Kidney glomerular epithelial cell (primary cell): ENCODE results near the gene GRIA4.

Source experiments
- DNase-seq: peaks from one replicate; lab custom pipeline; 2025; lab: John Stamatoyannopoulos, UW

Gene GRIA4

GRCh38 chr11:105639527-105639926 lies 29.7 kb downstream of the GRIA4 start:
- no peak for DNase-seq

GRCh38 chr11:105641433-105641832 lies 31.6 kb downstream of the GRIA4 start:
- DNase-seq: no peak

DNA sequence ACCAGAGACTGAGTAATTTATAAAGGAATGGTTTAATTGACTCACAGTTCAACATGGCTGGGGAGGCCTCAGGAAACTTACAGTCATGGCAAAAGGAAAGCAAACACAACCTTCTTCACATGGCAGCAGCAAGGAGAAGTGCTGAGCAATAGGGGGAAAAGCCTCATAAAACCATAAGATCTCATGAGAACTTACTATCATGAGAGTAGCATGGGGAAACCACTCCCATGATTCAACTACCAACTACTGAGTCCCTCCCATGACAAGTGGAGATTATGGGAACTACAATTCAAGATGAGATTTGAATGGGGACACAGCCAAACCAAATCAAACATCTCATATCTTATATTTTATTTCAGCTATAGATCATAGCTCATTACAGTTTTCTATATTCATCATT lies 33.0 kb downstream of the GRIA4 start:
- DNase-seq: no peak

DNA sequence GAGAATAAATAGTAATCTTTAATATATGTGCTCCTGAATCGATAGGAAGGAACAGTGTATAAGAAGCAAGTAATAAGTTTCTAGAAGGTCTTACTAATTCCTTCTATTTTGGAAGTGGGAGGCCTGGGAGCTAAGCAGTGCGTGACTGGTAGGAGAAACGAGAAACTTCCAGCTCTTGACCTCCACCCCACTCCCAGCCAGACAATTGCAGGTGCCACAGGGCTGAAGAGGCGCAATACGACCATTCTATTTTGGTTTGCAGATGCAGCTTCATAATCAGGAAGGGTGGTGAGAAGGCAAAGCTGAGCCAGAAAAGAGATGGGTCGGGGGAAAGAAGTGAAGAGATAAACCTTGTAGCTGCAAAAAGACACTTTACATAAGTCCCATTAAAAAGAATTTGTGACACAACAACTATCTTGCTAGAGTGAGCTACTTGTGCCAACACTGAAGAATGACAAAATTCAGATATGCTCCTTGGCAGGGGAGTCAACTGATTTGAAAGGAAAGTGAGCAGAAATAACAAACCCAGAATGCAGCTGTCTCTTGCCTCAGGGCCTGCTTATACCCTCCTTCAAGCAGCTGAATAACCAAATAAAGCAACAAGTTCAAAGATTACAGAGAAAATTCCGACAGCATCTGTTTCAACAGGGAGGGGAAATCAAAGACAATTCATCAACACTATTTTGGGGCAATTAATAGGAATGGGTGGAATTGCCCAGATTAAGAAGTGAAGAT lies 35.1 kb downstream of the GRIA4 start:
- no peak for DNase-seq

DNA sequence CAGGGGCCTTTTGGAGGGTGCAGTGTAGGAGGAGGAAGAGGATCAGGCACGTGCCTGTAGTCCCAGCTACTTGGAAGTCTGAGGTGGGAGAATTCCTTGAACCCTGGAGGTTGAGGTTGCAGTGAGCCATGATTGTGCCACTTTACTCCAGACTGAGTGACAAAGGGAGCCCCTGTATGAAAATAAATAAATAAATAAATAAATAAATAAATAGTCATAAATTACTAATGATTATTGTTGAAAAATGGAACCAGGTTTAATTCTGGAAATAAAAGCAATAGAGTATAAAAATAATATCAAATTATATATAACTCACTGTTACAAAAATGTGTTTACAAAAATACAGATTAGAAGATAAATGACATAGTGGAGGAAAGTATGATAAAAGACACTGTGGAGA lies 37.9 kb downstream of the GRIA4 start:
- no peak for DNase-seq

- DNase-seq: no peak
Measured at GRCh38 chr11:105648762-105649161, 38.9 kb downstream of the GRIA4 start.

- no peak for DNase-seq
Measured at GRCh38 chr11:105665281-105665680, 55.4 kb downstream of the GRIA4 start.

GRCh38 chr11:105667441-105667840 lies 57.6 kb downstream of the GRIA4 start:
- DNase-seq: no peak

DNA sequence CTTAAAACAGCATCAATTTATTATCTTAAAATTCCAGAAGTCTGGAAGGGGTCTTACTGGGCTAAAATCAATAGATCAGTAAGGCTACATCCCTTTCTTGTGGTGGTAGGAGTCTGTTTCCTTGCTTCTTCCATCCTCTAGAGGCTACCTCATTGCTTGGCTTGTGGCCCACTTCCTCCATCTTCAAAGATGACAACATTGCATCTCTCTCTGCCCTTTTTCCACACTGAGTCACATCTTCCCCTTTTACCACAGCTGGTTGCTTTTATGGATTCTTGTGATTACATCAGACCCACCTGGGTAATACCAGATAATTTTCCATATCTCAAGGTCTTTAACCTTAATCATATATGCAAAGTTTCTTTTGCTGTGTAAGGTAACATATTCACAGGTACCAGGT lies 60.9 kb downstream of the GRIA4 start:
- peak; percentile 7 for DNase-seq

- DNase-seq: peak; percentile 33
Measured at GRCh38 chr11:105673089-105673488, 63.2 kb downstream of the GRIA4 start.

DNA sequence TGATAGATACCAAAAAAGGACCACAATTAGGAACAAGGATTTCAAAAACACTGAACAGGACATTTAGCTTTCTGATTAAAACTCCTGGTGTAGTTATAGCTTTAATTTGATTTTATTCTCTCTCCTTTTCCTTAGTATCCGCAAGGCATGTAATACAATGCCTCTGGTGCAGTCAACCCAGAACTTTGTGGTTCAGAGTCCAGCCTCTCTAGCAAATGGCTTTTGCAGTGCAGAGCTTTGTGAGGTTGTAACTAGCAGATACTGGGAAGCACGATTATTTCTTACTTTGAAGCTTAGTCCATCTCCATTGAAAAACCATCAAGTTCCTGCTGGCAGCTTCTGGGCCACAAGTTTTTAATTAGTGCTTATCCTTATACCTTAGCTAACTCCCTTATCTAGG lies 79.8 kb downstream of the GRIA4 start:
- DNase-seq: peak; percentile 42

DNA sequence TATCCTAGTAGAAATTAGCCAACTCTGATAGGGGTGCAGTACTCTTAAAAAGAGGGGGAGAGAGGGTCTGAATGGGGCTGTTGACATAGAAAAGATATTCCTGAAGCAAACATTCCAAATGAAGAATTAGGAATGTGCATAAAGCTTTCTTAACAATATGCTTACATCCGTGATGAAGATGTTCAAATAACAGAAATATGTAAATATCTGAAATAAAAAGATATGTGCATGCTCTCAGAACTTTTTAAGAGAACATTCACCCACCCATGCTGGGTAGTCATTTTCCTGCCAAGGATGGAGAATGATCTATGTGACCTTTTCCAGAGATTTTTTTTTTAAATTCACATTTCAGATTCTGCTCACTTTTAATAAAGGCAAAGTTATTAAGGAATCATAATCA lies 80.6 kb downstream of the GRIA4 start:
- no peak for DNase-seq

GRCh38 chr11:105693075-105693759 lies 83.3 kb downstream of the GRIA4 start:
- no peak for DNase-seq

DNA sequence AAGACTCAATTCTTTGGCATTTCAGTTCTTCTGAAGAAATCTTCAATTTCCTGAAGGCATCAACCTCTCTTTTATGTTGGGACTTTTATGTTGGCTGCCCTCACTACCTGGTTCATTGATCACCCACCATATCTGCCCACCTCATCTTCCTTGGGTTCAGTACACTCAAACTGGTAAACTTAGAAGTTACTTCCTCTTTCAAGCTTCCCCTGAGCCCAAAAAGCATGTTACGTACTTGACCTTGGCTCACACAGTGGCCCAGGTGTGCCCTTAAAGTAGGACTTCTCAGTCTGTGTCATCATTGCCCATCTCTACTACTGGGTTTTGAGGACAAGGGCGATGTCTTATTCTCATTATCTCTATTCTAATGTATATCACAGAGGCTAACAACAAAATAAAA lies 86.1 kb downstream of the GRIA4 start:
- DNase-seq: no peak

DNA sequence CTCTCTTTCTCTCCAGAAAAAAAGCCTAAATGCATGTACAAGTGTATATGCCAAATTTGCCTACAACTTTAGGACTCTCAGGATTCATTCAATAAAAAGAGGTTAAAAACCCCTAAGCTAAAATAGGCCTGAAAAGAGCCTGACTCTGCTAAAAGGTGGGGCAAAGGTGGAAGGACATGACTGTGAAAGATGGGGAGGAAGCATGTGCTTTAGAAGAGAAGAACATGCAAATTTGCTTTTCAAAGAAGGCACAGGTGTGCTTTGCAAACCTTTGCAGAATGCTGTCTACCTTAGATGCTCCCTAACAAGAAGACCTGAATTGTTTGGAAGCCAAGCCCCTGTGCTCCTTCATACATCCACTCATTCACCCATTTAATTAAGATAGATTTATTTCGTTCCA lies 87.4 kb downstream of the GRIA4 start:
- no peak for DNase-seq

GRCh38 chr11:105699203-105699602 lies 89.3 kb downstream of the GRIA4 start:
- no peak for DNase-seq

DNA sequence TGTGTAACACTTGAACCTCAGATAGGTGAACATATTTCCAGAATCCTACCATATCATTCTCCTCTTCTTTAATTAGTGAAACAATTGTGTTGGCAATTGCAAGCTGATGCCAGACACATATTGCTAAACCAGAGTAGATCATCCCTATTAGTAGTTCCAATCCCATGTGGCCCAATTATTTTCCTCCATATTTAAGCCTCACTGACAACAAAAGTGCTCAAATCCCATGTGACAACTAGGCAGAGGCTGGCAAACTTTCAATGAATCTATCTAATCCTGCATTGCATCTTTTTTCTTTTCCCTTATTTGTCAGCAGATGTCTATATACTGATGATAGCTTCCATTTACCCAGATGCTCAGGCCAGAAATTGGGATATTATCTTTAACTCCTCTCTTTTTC lies 90.4 kb downstream of the GRIA4 start:
- DNase-seq: no peak

GRCh38 chr11:105701098-105701497 lies 91.2 kb downstream of the GRIA4 start:
- no peak for DNase-seq

DNA sequence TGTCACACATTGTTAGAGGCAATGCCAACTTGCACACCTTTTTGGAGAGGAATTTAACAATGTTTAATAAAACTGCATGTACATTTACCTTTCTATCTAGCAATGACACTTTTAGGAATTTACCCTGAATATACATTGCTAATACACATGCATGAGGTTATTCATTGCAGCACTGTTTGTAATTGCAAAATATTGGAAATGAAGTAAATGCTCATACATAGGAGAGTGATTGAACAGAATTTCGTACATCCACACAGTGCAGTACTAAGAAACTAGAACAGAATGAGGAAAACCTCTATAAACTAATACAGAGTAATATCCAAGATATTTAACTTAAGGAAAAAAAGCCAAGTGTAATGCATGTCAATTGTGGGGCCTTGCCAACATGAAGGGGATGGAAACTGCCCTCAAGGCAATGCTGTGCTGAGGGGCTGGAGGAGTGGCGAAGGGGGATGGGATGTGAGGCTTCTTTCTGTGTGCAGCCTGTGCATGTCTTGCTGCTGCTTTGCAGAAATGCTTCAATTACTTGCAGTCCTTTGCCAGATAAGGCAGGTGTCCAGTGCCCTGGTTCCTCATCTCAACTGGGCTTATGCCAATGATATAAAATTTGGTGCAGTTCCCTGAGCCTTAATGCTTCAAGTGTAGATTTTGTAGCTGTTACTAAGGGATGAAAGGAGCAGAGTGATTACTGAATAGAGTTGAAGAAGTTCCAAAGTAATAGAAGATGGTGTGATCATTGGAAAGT lies 96.1 kb downstream of the GRIA4 start:
- DNase-seq: no peak

- no peak for DNase-seq
Measured at GRCh38 chr11:105713106-105713505, 103.2 kb downstream of the GRIA4 start.

DNA sequence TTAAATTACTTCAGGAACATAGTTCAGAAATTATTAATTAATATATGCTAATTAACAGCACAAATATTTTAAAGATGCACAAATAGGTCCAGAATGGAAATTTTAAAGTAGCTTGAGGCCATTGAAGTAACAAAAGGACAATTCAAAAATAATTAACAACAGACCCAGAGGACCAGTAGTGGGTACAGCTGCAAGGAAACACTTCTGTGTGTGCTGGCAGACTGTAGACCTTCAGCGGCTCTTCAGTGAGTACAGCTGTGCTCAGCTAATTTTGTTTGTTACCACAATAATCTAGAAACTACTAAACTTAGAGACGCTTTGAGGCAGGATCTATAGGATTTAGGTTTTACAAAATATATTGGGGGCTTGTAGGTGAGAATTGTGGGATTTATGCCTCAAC lies 103.8 kb downstream of the GRIA4 start:
- no peak for DNase-seq

GRCh38 chr11:105718641-105719040 lies 108.8 kb downstream of the GRIA4 start:
- peak; percentile 91 for DNase-seq
